ENCODE measurements around the gene ART5.

ART5 gene

GRCh38 chr11:3669128-3669527 lies 27.3 kb upstream of the ART5 start:
- no peak for DNase-seq (ENCODE audit: low read depth)
- TF ChIP-seq MAX (IDR thresholded peaks at IDR 0.05; ENCODE audit: low read depth, low read length) (no peak), MYC (IDR thresholded peaks at IDR 0.05; ENCODE audit: low read depth, low read length) (no peak), CTCF (IDR thresholded peaks at IDR 0.05; ENCODE audit: low read depth, low read length) (no peak), POLR2A (IDR thresholded peaks at IDR 0.05; ENCODE audit: extremely low read depth, insufficient read length) (no peak)
- H3K4me3 ChIP-seq (ENCODE audit: low read depth, low read length), result no peak overlapping the region

- no peak for TF ChIP-seq CTCF (IDR thresholded peaks at IDR 0.05; ENCODE audit: low read depth, low read length)
- no peak for TF ChIP-seq MAX (IDR thresholded peaks at IDR 0.05; ENCODE audit: low read depth, low read length)
- TF ChIP-seq POLR2A (IDR thresholded peaks at IDR 0.05; ENCODE audit: extremely low read depth, insufficient read length), result no peak
- no peak for TF ChIP-seq MYC (IDR thresholded peaks at IDR 0.05; ENCODE audit: low read depth, low read length)
- no peak overlapping the region for H3K4me3 ChIP-seq (ENCODE audit: low read depth, low read length)
- DNase-seq (ENCODE audit: low read depth), result no peak
These were observed 25.6 kb upstream of the ART5 start for GRCh38 chr11:3667149-3668035.

- TF ChIP-seq MAX (IDR thresholded peaks at IDR 0.05; ENCODE audit: low read depth, low read length), result no peak
- TF ChIP-seq CTCF (IDR thresholded peaks at IDR 0.05; ENCODE audit: low read depth, low read length), result no peak
- no peak for TF ChIP-seq POLR2A (IDR thresholded peaks at IDR 0.05; ENCODE audit: extremely low read depth, insufficient read length)
- TF ChIP-seq MYC (IDR thresholded peaks at IDR 0.05; ENCODE audit: low read depth, low read length), result no peak
- no peak for DNase-seq (ENCODE audit: low read depth)
- no peak overlapping the region for H3K4me3 ChIP-seq (ENCODE audit: low read depth, low read length)
These were observed 24.3 kb upstream of the ART5 start for GRCh38 chr11:3666023-3666530.

- H3K4me3 ChIP-seq (ENCODE audit: low read depth, low read length), result no peak overlapping the region
- TF ChIP-seq POLR2A (IDR thresholded peaks at IDR 0.05; ENCODE audit: extremely low read depth, insufficient read length) (no peak), CTCF (IDR thresholded peaks at IDR 0.05; ENCODE audit: low read depth, low read length) (no peak), MYC (IDR thresholded peaks at IDR 0.05; ENCODE audit: low read depth, low read length) (no peak), MAX (IDR thresholded peaks at IDR 0.05; ENCODE audit: low read depth, low read length) (no peak)
- DNase-seq (ENCODE audit: low read depth), result peak; percentile 60
These were observed 23.7 kb upstream of the ART5 start for GRCh38 chr11:3665336-3666022.

- H3K4me3 ChIP-seq (ENCODE audit: low read depth, low read length), result no peak overlapping the region
- no peak for TF ChIP-seq POLR2A (IDR thresholded peaks at IDR 0.05; ENCODE audit: extremely low read depth, insufficient read length)
- no peak for TF ChIP-seq MAX (IDR thresholded peaks at IDR 0.05; ENCODE audit: low read depth, low read length)
- TF ChIP-seq MYC (IDR thresholded peaks at IDR 0.05; ENCODE audit: low read depth, low read length), result no peak
- no peak for TF ChIP-seq CTCF (IDR thresholded peaks at IDR 0.05; ENCODE audit: low read depth, low read length)
- DNase-seq (ENCODE audit: low read depth), result no peak
These were observed 22.3 kb upstream of the ART5 start for GRCh38 chr11:3664032-3664630.

Data from NB4 (cell line).